Psoas muscle (tissue), 8 donors: Measurements from ENCODE around the gene AJAP1. TPM values are rescaled to one million over a fixed set of nuclear protein-coding genes. Genes with fewer than 3 reads are reported as not detected.

Experiments used
- ATAC-seq, 4 donors: fragments of 200-7000 bp; cut with Tn5 transposase; one replicate each; pipeline ENCODE4 v1.9.1; 2020; ENCODE audit warnings: moderate library complexity in 3 of 4, mild to moderate bottlenecking in 2 of 4
- DNase-seq, 2 donors: peaks; one replicate each; pipeline ENCODE4 v3.0.0-alpha.2; 2020
- H3K27ac ChIP-seq: fragments of 200-600 bp; one replicate; pipeline ENCODE4 v1.8.0; 2022
- H3K27me3 ChIP-seq, 3 donors: fragments of 200-600 bp in 1 of 3; one replicate each; pipeline versions ENCODE4 v1.6.1 to v1.8.0; 2013 to 2022; ENCODE audit warnings: low read length in 2 of 3, mild to moderate bottlenecking in 2 of 3, moderate library complexity in 1 of 3; ENCODE audit not compliant: insufficient read depth in 3 of 3
- H3K36me3 ChIP-seq, 2 donors: fragments of 200-600 bp in 1 of 2; one replicate each; pipeline versions ENCODE4 v1.6.1 to v1.8.0; 2013 to 2022; ENCODE audit warnings: low read depth in 1 of 2, mild to moderate bottlenecking in 1 of 2, moderate library complexity in 1 of 2; ENCODE audit not compliant: insufficient read depth in 1 of 2
- H3K4me1 ChIP-seq: fragments of 200-600 bp; one replicate; pipeline ENCODE4 v1.8.0; 2022
- H3K4me3 ChIP-seq: fragments of 200-600 bp; one replicate; pipeline ENCODE4 v1.8.0; 2022; ENCODE audit warnings: mild to moderate bottlenecking
- H3K9me3 ChIP-seq: fragments of 200-600 bp; one replicate; pipeline ENCODE4 v1.8.0; 2022
- CTCF ChIP-seq: fragments of 200-600 bp; IDR thresholded peaks from one replicate; pipeline ENCODE4 v1.8.0; 2022; ENCODE audit warnings: antibody characterized with exemption
- WGBS, 3 donors: extraction: QIAGEN DNeasy Blood & Tissue Kit; methylation state at CpG; one replicate each; pipeline versions ENCODE4 v1.1.6 to v1.1.7; 2013; 5-methylcytosine and 5-hydroxymethylcytosine counted together
- intact Hi-C, 2 donors: fragments of 100-400 bp; cut with DNase I; formaldehyde crosslinking; loops; one replicate each; pipeline versions ENCODE4 v1.11.0 to v1.14.2; 2022
- polyA plus RNA-seq, 3 donors: library from polyadenylated mRNA; stranded (reverse); fragments of 200-250 nt; gene quantifications; one replicate each; pipeline ENCODE4 v1.2.3, GENCODE V29; 2013
- total RNA-seq, 4 donors: library from RNA; stranded (reverse); fragmentation: NEBNext Ultra II Directional in 2 of 4; extraction: Animal tissue kit (Norgen Biotek cat#: 25700) in 2 of 4; gene quantifications; one replicate each; pipeline versions ENCODE4 v1.2.1 to v1.2.4, GENCODE V29; 2021 to 2023
- donor health status: healthy with polysubstance abuse.
- donor health status: DM: no; HTN: no; CAD: no; lungs with moderate emphysema.
- donor health status: Bipolar disorder and iron deficiency.
- donor health status: healthy.
- donor health status: DM: yes; HTN: yes; CAD: no.
- donor health status: DM: no; HTN: no; CAD: no.
- donor health status: DM: no; HTN: no; CAD: no.
- donor health status: DM: yes; HTN: yes; CAD: no.

Gene AJAP1
- total and polyA plus RNA-seq, 7 donors = under 0.01 to 1.4 (median 0.07) TPM

GRCh38 chr1:4689941-4690635 is 35.7 kb downstream of the AJAP1 start:
- TF ChIP-seq CTCF = no peak
- intact Hi-C loops = no loop called here
- WGBS, 3 donors = 90 to 93% (median 90%) methylated on average over 19 of the region's 19 CpGs
- Histone ChIP-seq H3K4me3 (no peak overlapping the region), H3K27me3 (peaks cover 0 to 17% (median 0%) of the 10 kb centered on the region in 3 donors), H3K9me3 (no peaks in the 10 kb centered on the region), H3K27ac (no peak overlapping the region), H3K4me1 (no peaks in the 10 kb centered on the region), H3K36me3 (no peaks in the 10 kb centered on the region)
- ATAC-seq (no peak), DNase-seq (no peak)

GRCh38 chr1:4690951-4691675 is 36.7 kb downstream of the AJAP1 start:
- Histone ChIP-seq H3K4me1 (no peaks in the 10 kb centered on the region), H3K27ac (no peak overlapping the region), H3K36me3 (no peaks in the 10 kb centered on the region), H3K4me3 (no peak overlapping the region), H3K27me3 (peaks cover 0 to 17% (median 0%) of the 10 kb centered on the region in 3 donors), H3K9me3 (no peaks in the 10 kb centered on the region)
- intact Hi-C loops = no loop called here
- DNase-seq (no peak), ATAC-seq (no peak)
- TF ChIP-seq CTCF = no peak
- 88 to 93% (median 90%) methylated on average over 19 of the region's 19 CpGs for WGBS, 3 donors

- Histone ChIP-seq H3K36me3 (no peaks in the 10 kb centered on the region), H3K27ac (no peak overlapping the region), H3K4me1 (no peaks in the 10 kb centered on the region), H3K9me3 (no peaks in the 10 kb centered on the region), H3K27me3 (peaks cover 0 to 17% (median 0%) of the 10 kb centered on the region in 3 donors), H3K4me3 (no peak overlapping the region)
- TF ChIP-seq CTCF = no peak
- intact Hi-C loops = no loop called here
- no peak for ATAC-seq
- 80 to 81% (median 80%) methylated on average over 24 to 26 of the region's 26 CpGs for WGBS, 3 donors
- no peak for DNase-seq
Observed at GRCh38 chr1:4691766-4692405, 37.5 kb downstream of the AJAP1 start.

- DNase-seq (no peak), ATAC-seq (no peak)
- intact Hi-C loops = no loop called here
Observed at GRCh38 chr1:4692437-4692836, 38.0 kb downstream of the AJAP1 start.

More at GRCh38 chr1:4692437-4692836, 38.0 kb downstream of the AJAP1 start:
- no peaks in the 10 kb centered on the region for H3K4me1 ChIP-seq
- 53 to 66% (median 59%) methylated on average over 6 of the region's 6 CpGs for WGBS, 3 donors
- no peak overlapping the region for H3K4me3 ChIP-seq
- H3K27me3 ChIP-seq = peaks cover 0 to 17% (median 0%) of the 10 kb centered on the region in 3 donors
- no peak for TF ChIP-seq CTCF
- no peak overlapping the region for H3K27ac ChIP-seq
- no peaks in the 10 kb centered on the region for H3K9me3 ChIP-seq
- H3K36me3 ChIP-seq = no peaks in the 10 kb centered on the region
